AG10803 (cell line): ENCODE data around the gene FEM1A.

Source experiments
- DNase-seq: peaks from one replicate; pipeline ENCODE4 v3.0.0; 2010; ENCODE audit warnings: low read depth
- H3K4me3 ChIP-seq: 2 replicates; pipeline ENCODE4 v1.5.1; 2011; ENCODE audit warnings: mild to moderate bottlenecking, low read length, control low read depth
- TF ChIP-seq, protein P1 (sequence below): conservative IDR thresholded peaks from 2 replicates; pipeline ENCODE4 v1.5.1; 2011; ENCODE audit warnings: mild to moderate bottlenecking, low read length, control low read depth, inconsistent platforms

Gene FEM1A

DNA sequence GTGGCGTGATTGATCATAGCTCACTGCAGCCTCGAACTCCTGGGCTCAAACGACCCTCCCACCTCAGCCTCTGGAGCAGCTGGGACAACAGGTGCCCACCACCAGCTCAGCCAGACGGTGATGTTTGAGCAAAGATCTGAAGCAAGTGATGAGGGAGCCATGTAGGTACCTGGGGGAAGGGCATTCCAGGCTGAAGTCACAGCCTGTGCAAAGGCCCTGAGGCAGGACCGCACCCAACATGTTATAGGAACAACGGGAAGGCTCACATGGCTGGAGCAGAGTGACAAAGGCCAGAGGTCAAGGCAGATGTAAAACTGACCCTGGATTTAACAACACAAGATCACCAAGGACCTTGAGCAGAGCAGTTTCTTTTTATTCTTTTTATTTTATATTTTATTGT, 14.8 kb downstream of the FEM1A start:
- DNase-seq = no peak
- TF ChIP-seq, protein P1, sequence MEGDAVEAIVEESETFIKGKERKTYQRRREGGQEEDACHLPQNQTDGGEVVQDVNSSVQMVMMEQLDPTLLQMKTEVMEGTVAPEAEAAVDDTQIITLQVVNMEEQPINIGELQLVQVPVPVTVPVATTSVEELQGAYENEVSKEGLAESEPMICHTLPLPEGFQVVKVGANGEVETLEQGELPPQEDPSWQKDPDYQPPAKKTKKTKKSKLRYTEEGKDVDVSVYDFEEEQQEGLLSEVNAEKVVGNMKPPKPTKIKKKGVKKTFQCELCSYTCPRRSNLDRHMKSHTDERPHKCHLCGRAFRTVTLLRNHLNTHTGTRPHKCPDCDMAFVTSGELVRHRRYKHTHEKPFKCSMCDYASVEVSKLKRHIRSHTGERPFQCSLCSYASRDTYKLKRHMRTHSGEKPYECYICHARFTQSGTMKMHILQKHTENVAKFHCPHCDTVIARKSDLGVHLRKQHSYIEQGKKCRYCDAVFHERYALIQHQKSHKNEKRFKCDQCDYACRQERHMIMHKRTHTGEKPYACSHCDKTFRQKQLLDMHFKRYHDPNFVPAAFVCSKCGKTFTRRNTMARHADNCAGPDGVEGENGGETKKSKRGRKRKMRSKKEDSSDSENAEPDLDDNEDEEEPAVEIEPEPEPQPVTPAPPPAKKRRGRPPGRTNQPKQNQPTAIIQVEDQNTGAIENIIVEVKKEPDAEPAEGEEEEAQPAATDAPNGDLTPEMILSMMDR = no peak
- H3K4me3 ChIP-seq = no peak overlapping the region

GRCh38 chr19:4807188-4807587, 15.7 kb downstream of the FEM1A start:
- no peak overlapping the region for H3K4me3 ChIP-seq
- no peak for DNase-seq
- TF ChIP-seq, protein P1 = no peak

DNA sequence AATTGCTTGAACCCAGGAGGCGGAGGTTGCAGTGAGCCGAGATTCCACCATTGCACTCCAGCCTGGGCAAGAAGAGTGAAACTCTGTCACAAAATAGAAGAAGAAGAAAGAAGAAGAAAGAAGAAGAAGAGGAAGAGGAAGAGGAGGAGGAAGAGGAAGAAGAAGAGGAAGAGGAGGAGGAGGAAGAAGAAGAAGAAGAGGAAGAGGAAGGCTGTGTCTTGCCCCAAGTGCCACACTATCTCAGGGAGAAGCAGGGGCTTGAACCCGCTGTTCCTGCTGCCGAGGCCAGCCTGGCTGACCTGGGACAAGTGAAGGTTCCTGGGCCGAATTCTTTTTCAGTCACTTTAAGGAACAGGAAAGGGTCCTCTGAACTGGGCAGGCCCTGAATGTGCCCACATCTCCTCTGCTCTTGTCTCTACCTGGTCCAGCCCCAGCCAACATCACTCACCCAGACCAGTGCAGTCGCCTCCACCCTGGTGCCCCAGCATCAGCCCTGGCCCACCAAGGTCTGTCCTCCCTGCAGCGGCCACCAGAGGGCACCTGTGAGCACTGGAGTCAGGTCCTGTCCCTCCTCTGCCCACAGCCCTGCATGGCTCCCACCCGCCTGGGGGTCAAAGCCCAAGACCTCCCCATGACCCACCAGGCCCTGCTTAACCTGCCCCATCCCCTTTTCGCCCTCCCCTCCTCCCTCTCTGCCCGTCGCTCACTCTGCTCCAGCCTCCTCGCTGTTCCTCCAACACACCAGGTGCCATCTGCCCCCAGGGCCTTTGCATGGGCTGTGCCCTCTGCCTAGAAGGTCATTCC, 20.0 kb downstream of the FEM1A start:
- DNase-seq = peak; percentile 49
- TF ChIP-seq, protein P1 = peak; percentile 81
- H3K4me3 ChIP-seq = no peak overlapping the region

GRCh38 chr19:4814625-4815425, 23.3 kb downstream of the FEM1A start:
- TF ChIP-seq, protein P1 = no peak
- DNase-seq = peak; percentile 95
- no peak overlapping the region for H3K4me3 ChIP-seq

DNA sequence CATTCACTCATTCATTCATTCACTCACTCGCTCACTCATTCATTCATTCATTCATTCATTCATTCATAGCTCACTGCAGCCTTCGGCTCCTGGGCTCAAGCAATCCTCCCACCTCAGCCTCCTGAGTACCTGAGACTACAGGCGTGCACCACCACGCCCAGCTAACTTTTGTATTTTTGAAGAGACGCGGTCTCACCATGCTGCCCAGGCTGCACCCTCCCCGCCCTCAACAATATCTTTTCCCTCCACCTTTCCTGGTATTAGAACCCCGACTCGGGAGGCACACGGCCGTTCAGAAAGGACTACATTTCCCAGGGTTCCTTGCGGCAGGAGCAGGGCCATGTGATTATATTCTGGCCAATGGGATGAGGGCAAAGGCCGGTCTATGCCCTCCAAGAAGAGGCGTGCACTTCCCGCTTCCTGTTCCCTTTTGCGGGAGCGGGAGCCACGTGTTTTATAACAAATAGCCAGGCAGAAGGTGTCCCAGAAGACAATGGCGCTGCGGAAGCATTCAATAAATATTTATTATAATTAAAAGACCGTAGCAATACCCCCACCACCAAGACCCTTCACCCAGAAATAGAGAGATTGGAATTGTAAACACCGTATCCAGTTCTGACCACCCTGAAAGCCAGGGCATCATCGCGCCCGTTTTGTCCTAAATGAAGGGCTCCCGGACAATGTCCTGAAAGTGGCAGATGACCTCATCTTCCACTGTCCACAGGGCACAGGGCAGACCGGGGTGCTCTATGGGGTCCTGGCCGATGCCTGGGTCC, 24.1 kb downstream of the FEM1A start:
- DNase-seq = peak; percentile 91
- TF ChIP-seq, protein P1 = no peak
- no peak overlapping the region for H3K4me3 ChIP-seq

GRCh38 chr19:4816202-4816949, 24.8 kb downstream of the FEM1A start:
- TF ChIP-seq, protein P1 = no peak
- H3K4me3 ChIP-seq = no peak overlapping the region
- no peak for DNase-seq
